ENCODE data around the gene RET.

GRCh38 chr10:43109671-43110249, 32.9 kb downstream of the RET start:
- no peak for TF ChIP-seq CTCF (IDR thresholded peaks at IDR 0.05; ENCODE audit: poor library complexity)
- no peak for TF ChIP-seq EZH2phosphoT487 (IDR thresholded peaks at IDR 0.05; ENCODE audit: low read depth, severe bottlenecking, unreplicated experiment)

Data from hepatocyte (in vitro differentiated cells).